Hepatocyte (in vitro differentiated cells): ENCODE data around the gene NOS1. TPM values are rescaled to one million over a fixed set of nuclear protein-coding genes. Genes with fewer than 3 reads are reported as not detected.

ENCODE experiments used
- DNase-seq: peaks from one replicate; pipeline ENCODE4 v3.0.0-alpha.2; 2016; ENCODE audit warnings: low spot score
- H2AFZ ChIP-seq: fragments of 200-600 bp; sonication (generic); 2 replicates; pipeline ENCODE4 v1.6.0; 2016; ENCODE audit warnings: antibody characterized with exemption, mild to moderate bottlenecking
- H3K27ac ChIP-seq: fragments of 200-600 bp; sonication (generic); 2 replicates; pipeline ENCODE4 v1.5.1; 2016; ENCODE audit warnings: mild to moderate bottlenecking
- H3K27me3 ChIP-seq: fragments of 200-600 bp; sonication (generic); 2 replicates; pipeline ENCODE4 v1.6.1; 2016
- H3K36me3 ChIP-seq: fragments of 200-600 bp; sonication (generic); replicated peaks from 2 replicates; pipeline ENCODE4 v1.5.1; 2016; ENCODE audit warnings: low read depth; ENCODE audit not compliant: insufficient read depth
- H3K4me1 ChIP-seq: fragments of 200-600 bp; sonication (generic); 2 replicates; pipeline ENCODE4 v1.5.1; 2016; ENCODE audit warnings: mild to moderate bottlenecking, moderate library complexity; ENCODE audit not compliant: insufficient read depth
- H3K4me2 ChIP-seq: fragments of 200-600 bp; sonication (generic); 2 replicates; pipeline ENCODE4 v1.6.0; 2016
- H3K4me3 ChIP-seq: fragments of 200-600 bp; sonication (generic); 2 replicates; pipeline ENCODE4 v1.5.1; 2016; ENCODE audit warnings: mild to moderate bottlenecking
- H3K79me2 ChIP-seq: fragments of 200-600 bp; sonication (generic); 2 replicates; pipeline ENCODE4 v1.6.0; 2017; ENCODE audit warnings: mild to moderate bottlenecking
- H3K9me2 ChIP-seq: fragments of 200-600 bp; sonication (generic); replicated peaks from 2 replicates; pipeline ENCODE4 v1.6.0; 2017; ENCODE audit warnings: mild to moderate bottlenecking; ENCODE audit not compliant: insufficient read depth
- H3K9me3 ChIP-seq: fragments of 200-600 bp; sonication (generic); 2 replicates; pipeline ENCODE4 v1.5.1; 2016; ENCODE audit warnings: low read depth, mild to moderate bottlenecking
- H4K20me1 ChIP-seq: fragments of 200-600 bp; sonication (generic); 2 replicates; pipeline ENCODE4 v1.6.0; 2016; ENCODE audit warnings: mild to moderate bottlenecking; ENCODE audit not compliant: insufficient read depth, poor library complexity, severe bottlenecking
- CTCF ChIP-seq: fragments of 200-600 bp; sonication (generic); IDR thresholded peaks from 2 replicates; pipeline ENCODE4 v1.5.1; 2016; ENCODE audit warnings: antibody characterized with exemption, mild to moderate bottlenecking; ENCODE audit not compliant: poor library complexity
- EZH2 ChIP-seq: fragments of 200-600 bp; sonication (generic); IDR thresholded peaks from 2 replicates; pipeline ENCODE4 v1.6.1; 2016; ENCODE audit warnings: antibody characterized with exemption, mild to moderate bottlenecking, borderline replicate concordance
- EZH2phosphoT487 ChIP-seq: fragments of 200-600 bp; sonication (generic); IDR thresholded peaks from one replicate; pipeline ENCODE4 v1.6.1; 2018; ENCODE audit warnings: antibody characterized with exemption, mild to moderate bottlenecking, low read depth, moderate library complexity; ENCODE audit not compliant: unreplicated experiment, severe bottlenecking
- WGBS: methylation state at CpG from one replicate; pipeline ENCODE4 v1.1.6; 2016; ENCODE audit warnings: low lambda C conversion rate; ENCODE audit errors: missing lambda C conversion rate; 5-methylcytosine and 5-hydroxymethylcytosine counted together
- polyA plus RNA-seq: library from polyadenylated mRNA; unstranded; fragments of >200 nt; fragmentation: Nextera tagmentation; extraction: Ambion mirVana; gene quantifications from 2 replicates; pipeline ENCODE4 v1.2.1, GENCODE V29; 2016
- total RNA-seq: library from RNA; depleted of rRNA; stranded (reverse); fragments of >200 nt; gene quantifications from 2 replicates; pipeline ENCODE4 v1.2.3, GENCODE V29; 2014

Gene NOS1
- total and polyA plus RNA-seq, 2 experiments from 2014 or later = not detected

DNA sequence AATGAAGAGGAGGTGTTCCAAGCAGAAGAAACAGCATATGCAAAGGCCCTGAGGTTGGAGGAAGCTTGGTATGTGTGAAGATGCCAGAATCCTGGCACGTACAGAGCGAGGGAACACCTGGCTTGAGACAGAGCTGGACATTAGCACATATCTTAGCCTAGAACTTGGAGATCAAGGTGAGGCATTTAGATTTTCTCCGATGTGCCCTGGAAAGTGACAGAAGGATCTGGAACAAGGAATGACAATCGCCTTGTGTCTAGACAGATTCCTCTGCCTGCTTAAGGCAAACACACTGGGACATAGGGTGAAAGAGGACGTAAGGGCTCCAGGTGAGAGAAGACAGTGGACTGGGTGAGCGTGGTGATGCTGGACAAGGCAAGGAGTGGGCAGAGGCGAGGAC lies 32.2 kb upstream of the NOS1 start:
- Histone ChIP-seq H4K20me1 (no peaks in the 10 kb centered on the region), H3K36me3 (no peaks in the 10 kb centered on the region), H3K4me2 (no peak overlapping the region), H3K27ac (no peak overlapping the region), H3K79me2 (no peaks in the 10 kb centered on the region), H3K4me3 (no peak overlapping the region), H3K9me3 (no peaks in the 10 kb centered on the region), H3K27me3 (no peaks in the 10 kb centered on the region), H3K9me2 (no peaks in the 10 kb centered on the region), H2AFZ (no peak overlapping the region), H3K4me1 (no peaks in the 10 kb centered on the region)
- no peak for TF ChIP-seq EZH2phosphoT487
- no peak for TF ChIP-seq CTCF
- TF ChIP-seq EZH2 = no peak
- DNase-seq = no peak
- WGBS = 82% methylated on average over 7 of the region's 7 CpGs

GRCh38 chr12:117390866-117391265 lies 29.4 kb upstream of the NOS1 start:
- H3K4me1 ChIP-seq = no peaks in the 10 kb centered on the region
- no peak overlapping the region for H3K27ac ChIP-seq
- H4K20me1 ChIP-seq = no peaks in the 10 kb centered on the region
- no peak overlapping the region for H2AFZ ChIP-seq
- no peaks in the 10 kb centered on the region for H3K9me3 ChIP-seq
- H3K27me3 ChIP-seq = no peaks in the 10 kb centered on the region
- H3K4me2 ChIP-seq = no peak overlapping the region
- 97% methylated on average over 5 of the region's 5 CpGs for WGBS
- TF ChIP-seq EZH2 (no peak), EZH2phosphoT487 (no peak), CTCF (no peak)
- no peak for DNase-seq
- H3K4me3 ChIP-seq = no peak overlapping the region
- no peaks in the 10 kb centered on the region for H3K9me2 ChIP-seq
- H3K79me2 ChIP-seq = no peaks in the 10 kb centered on the region
- H3K36me3 ChIP-seq = no peaks in the 10 kb centered on the region

DNA sequence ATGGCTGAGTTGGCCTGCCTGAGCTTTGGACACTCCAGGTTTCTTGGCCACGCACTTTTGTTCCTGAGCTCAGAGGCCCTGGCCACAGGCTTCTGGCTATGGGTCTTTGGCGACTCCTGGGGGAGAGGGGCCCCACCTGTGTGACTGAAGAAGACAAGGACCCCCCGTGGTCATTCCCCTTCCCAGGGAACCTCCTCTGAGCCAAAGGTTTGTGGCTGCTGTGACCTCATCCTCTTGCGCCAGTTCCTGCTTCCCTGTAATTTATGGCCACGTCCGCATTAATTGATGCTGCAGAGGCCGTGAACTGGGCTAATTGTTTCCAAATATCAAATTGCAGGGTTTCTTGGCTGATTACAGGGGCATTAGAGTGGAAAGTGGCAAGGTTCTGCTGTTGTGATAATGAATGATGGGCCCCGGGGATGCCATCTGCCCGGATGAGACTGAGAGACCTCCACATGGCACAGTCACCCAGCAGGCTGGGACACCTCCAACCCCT lies 27.6 kb upstream of the NOS1 start:
- Histone ChIP-seq H3K36me3 (no peaks in the 10 kb centered on the region), H3K9me2 (no peaks in the 10 kb centered on the region), H3K27ac (no peak overlapping the region), H3K4me3 (no peak overlapping the region), H4K20me1 (no peaks in the 10 kb centered on the region), H2AFZ (no peak overlapping the region), H3K4me2 (no peak overlapping the region), H3K79me2 (no peaks in the 10 kb centered on the region), H3K27me3 (no peaks in the 10 kb centered on the region), H3K4me1 (no peaks in the 10 kb centered on the region), H3K9me3 (no peaks in the 10 kb centered on the region)
- DNase-seq = no peak
- 85% methylated on average over 9 of the region's 9 CpGs for WGBS
- no peak for TF ChIP-seq EZH2
- TF ChIP-seq CTCF = no peak
- no peak for TF ChIP-seq EZH2phosphoT487

DNA sequence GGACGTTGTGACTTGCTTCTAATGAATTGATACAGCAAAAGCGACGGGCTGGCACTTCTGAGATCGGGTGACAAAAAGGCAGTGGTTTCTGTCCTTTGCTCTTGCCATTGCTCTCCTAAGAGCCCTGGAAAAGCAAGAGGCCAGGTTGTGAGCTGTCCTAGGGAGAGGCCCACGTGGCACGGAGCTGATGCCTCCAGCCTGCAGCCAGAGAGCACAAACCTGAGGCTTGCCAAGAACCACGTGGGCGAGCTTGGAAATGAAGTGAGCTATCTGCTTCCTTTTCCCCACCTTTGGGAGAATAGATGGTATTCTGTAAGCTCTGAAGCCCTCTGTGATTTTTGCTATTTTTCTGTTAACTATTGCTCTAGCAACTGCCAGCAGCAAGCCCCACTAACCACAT lies 26.4 kb upstream of the NOS1 start:
- Histone ChIP-seq H3K79me2 (no peaks in the 10 kb centered on the region), H2AFZ (no peak overlapping the region), H3K27me3 (no peaks in the 10 kb centered on the region), H3K4me3 (no peak overlapping the region), H3K4me1 (no peaks in the 10 kb centered on the region), H3K9me3 (no peaks in the 10 kb centered on the region), H3K4me2 (no peak overlapping the region), H3K36me3 (no peaks in the 10 kb centered on the region), H3K9me2 (no peaks in the 10 kb centered on the region), H3K27ac (no peak overlapping the region), H4K20me1 (no peaks in the 10 kb centered on the region)
- no peak for DNase-seq
- TF ChIP-seq CTCF (no peak), EZH2 (no peak), EZH2phosphoT487 (no peak)
- 83% methylated on average over 8 of the region's 8 CpGs for WGBS
